Liver (tissue), 9 donors: Measurements from ENCODE around the gene EFCAB11. TPM values are rescaled to one million over a fixed set of nuclear protein-coding genes. Genes with fewer than 3 reads are reported as not detected.

ENCODE experiments used
- DNase-seq: peaks from one replicate; pipeline ENCODE4 v3.0.0-alpha.2; 2017; ENCODE audit warnings: low spot score
- H3K27ac ChIP-seq, 2 donors: one replicate each; pipeline ENCODE4 v1.7.0; 2013; ENCODE audit warnings: inconsistent platforms in 2 of 2, low read length in 2 of 2, control low read depth in 1 of 2, low read depth in 1 of 2, mild to moderate bottlenecking in 1 of 2
- H3K27me3 ChIP-seq, 4 donors: one replicate each; pipeline versions ENCODE4 v1.6.1 to v1.7.0; 2013; ENCODE audit warnings: low read length in 3 of 4, inconsistent platforms in 1 of 4, mild to moderate bottlenecking in 1 of 4, moderate library complexity in 1 of 4; ENCODE audit not compliant: control insufficient read depth in 4 of 4, insufficient read depth in 4 of 4
- H3K36me3 ChIP-seq, 4 donors: one replicate each; pipeline versions ENCODE4 v1.6.1 to v1.7.0; 2013; ENCODE audit warnings: low read length in 3 of 4, mild to moderate bottlenecking in 3 of 4, low read depth in 1 of 4, moderate library complexity in 1 of 4; ENCODE audit not compliant: control insufficient read depth in 4 of 4, insufficient read depth in 3 of 4
- H3K4me1 ChIP-seq, 4 donors: one replicate each; pipeline versions ENCODE4 v1.6.1 to v1.7.0; 2013; ENCODE audit warnings: low read length in 3 of 4, mild to moderate bottlenecking in 3 of 4, moderate library complexity in 1 of 4; ENCODE audit not compliant: control insufficient read depth in 4 of 4, insufficient read depth in 4 of 4
- H3K4me3 ChIP-seq, 3 donors: one replicate each; pipeline versions ENCODE4 v1.6.1 to v1.7.0; 2013; ENCODE audit warnings: low read length in 3 of 3, control low read depth in 1 of 3, low read depth in 1 of 3, mild to moderate bottlenecking in 1 of 3
- H3K9ac ChIP-seq, 2 donors: one replicate each; pipeline ENCODE4 v1.7.0; 2013; ENCODE audit warnings: low read length in 2 of 2, mild to moderate bottlenecking in 2 of 2, moderate library complexity in 2 of 2, control low read depth in 1 of 2, low read depth in 1 of 2
- H3K9me3 ChIP-seq, 4 donors: one replicate each; pipeline versions ENCODE4 v1.6.1 to v1.7.0; 2013; ENCODE audit warnings: low read length in 3 of 4; ENCODE audit not compliant: control insufficient read depth in 4 of 4
- EGR1 ChIP-seq, 2 donors: IDR thresholded peaks; 2 replicates each; pipeline ENCODE4 v1.6.1; 2016 to 2018; ENCODE audit warnings: antibody characterized with exemption in 2 of 2, low read depth in 2 of 2
- FOXA1 ChIP-seq: IDR thresholded peaks from 2 replicates; pipeline ENCODE4 v1.6.1; 2016; ENCODE audit warnings: antibody characterized with exemption
- FOXA2 ChIP-seq: IDR thresholded peaks from 2 replicates; pipeline ENCODE4 v1.6.1; 2016; ENCODE audit warnings: antibody characterized with exemption
- GABPA ChIP-seq, 2 donors: IDR thresholded peaks in 1 of 2; conservative IDR thresholded peaks in 1 of 2; 2 replicates each; pipeline ENCODE4 v1.6.1; 2016; ENCODE audit warnings: antibody characterized with exemption in 2 of 2, mild to moderate bottlenecking in 1 of 2, moderate library complexity in 1 of 2
- HNF4A ChIP-seq, 2 donors: conservative IDR thresholded peaks; 2 replicates each; pipeline ENCODE4 v1.6.1; 2016; ENCODE audit warnings: antibody characterized with exemption in 2 of 2, mild to moderate bottlenecking in 2 of 2
- HNF4G ChIP-seq: IDR thresholded peaks from 2 replicates; pipeline ENCODE4 v1.6.1; 2016; ENCODE audit warnings: antibody characterized with exemption
- JUND ChIP-seq, 2 donors: IDR thresholded peaks; 2 replicates each; pipeline ENCODE4 v1.6.1; 2016; ENCODE audit warnings: antibody characterized with exemption in 2 of 2
- NR2F2 ChIP-seq: IDR thresholded peaks from 2 replicates; pipeline ENCODE4 v1.6.1; 2016; ENCODE audit warnings: antibody characterized with exemption
- RAD21 ChIP-seq, 2 donors: IDR thresholded peaks; 2 replicates each; pipeline ENCODE4 v1.6.1; 2016; ENCODE audit warnings: antibody characterized with exemption in 2 of 2, mild to moderate bottlenecking in 2 of 2
- RXRA ChIP-seq, 2 donors: IDR thresholded peaks; 2 replicates each; pipeline ENCODE4 v1.6.1; 2017 to 2018; ENCODE audit warnings: antibody characterized with exemption in 2 of 2, mild to moderate bottlenecking in 1 of 2
- SP1 ChIP-seq: IDR thresholded peaks from 2 replicates; pipeline ENCODE4 v1.6.1; 2018; ENCODE audit warnings: antibody characterized with exemption, mild to moderate bottlenecking
- TAF1 ChIP-seq: conservative IDR thresholded peaks from 2 replicates; pipeline ENCODE4 v1.6.1; 2016; ENCODE audit warnings: antibody characterized with exemption, mild to moderate bottlenecking
- YY1 ChIP-seq: IDR thresholded peaks from 2 replicates; pipeline ENCODE4 v1.6.1; 2016; ENCODE audit warnings: antibody characterized with exemption, mild to moderate bottlenecking
- WGBS: extraction: QIAGEN DNeasy Blood & Tissue Kit; methylation state at CpG from one replicate; pipeline ENCODE4 v1.1.7; 2013; 5-methylcytosine and 5-hydroxymethylcytosine counted together
- polyA plus RNA-seq, 2 donors: library from polyadenylated mRNA; stranded (reverse) in 1 of 2; unstranded in 1 of 2; fragments of 200-250 nt in 1 of 2; fragments of >200 nt in 1 of 2; fragmentation: Nextera tagmentation in 1 of 2; extraction: Ambion mirVana in 1 of 2; gene quantifications; one replicate each; pipeline versions ENCODE4 v1.2.1 to v1.2.3, GENCODE V29; 2013 to 2015
- total RNA-seq, 2 donors: library from RNA; depleted of rRNA; stranded (reverse); fragments of >200 nt; gene quantifications; one replicate each; pipeline ENCODE4 v1.2.3, GENCODE V29; 2014
- TF ChIP-seq, protein P1 (sequence below): IDR thresholded peaks from 2 replicates; pipeline ENCODE4 v1.6.1; 2016; ENCODE audit warnings: antibody characterized with exemption
- TF ChIP-seq, protein P2 (sequence below): IDR thresholded peaks from 2 replicates; pipeline ENCODE4 v1.6.1; 2016; ENCODE audit warnings: antibody characterized with exemption
- TF ChIP-seq, protein P3 (sequence below): fragments of 150-350 bp; IDR thresholded peaks from 2 replicates; pipeline ENCODE4 v1.5.1; 2017; ENCODE audit warnings: improper control_type of control experiment, low read depth, low read length; ENCODE audit not compliant: missing input control
- TF ChIP-seq, protein P4 (sequence below): IDR thresholded peaks from 2 replicates; pipeline ENCODE4 v1.6.1; 2016; ENCODE audit warnings: antibody characterized with exemption, mild to moderate bottlenecking
- TF ChIP-seq, protein P5 (sequence below): IDR thresholded peaks from 2 replicates; pipeline ENCODE4 v1.6.1; 2016; ENCODE audit warnings: antibody characterized with exemption
- donor health status: healthy.
- donor health status: healthy.
- donor health status: healthy.
- donor health status: healthy.
- donor health status: healthy.

The EFCAB11 gene
- total and polyA plus RNA-seq, 4 donors, result 2.1 to 4.7 (median 3.4) TPM

DNA sequence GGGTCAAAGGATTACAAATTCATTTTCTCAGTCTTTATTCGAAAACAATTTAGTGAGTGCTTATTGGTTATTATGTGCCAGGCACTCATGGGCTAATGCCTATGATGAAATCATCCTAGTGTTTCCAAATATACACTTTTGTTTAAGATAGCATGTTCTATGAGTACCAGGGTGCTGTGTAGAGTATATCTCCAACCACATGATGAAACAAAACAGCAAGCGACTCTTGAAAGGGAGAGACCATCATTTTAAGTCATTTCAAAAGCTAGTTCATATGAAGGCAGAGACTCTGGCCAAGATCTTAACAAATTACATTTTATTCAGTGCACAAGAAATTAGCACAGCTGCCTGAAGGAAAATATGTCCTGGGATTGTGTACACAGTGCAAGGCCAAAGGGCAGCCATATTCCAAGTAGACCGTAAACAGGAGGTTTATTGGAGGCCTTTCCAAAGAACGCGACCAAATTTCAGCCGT lies 204.2 kb downstream of the EFCAB11 start:
- H3K9ac ChIP-seq, result no peak overlapping the region
- no peaks in the 10 kb centered on the region for H3K9me3 ChIP-seq
- H3K27me3 ChIP-seq, result no peaks in the 10 kb centered on the region
- no peak for TF ChIP-seq GABPA (IDR thresholded peaks at IDR 0.05 in 1 of 2, conservative IDR thresholded peaks at IDR 0.05 in 1 of 2)
- no peak for TF ChIP-seq FOXA2
- peak; percentile 58 for TF ChIP-seq NR2F2
- no peak for TF ChIP-seq EGR1 (IDR thresholded peaks at IDR 0.05; ENCODE audit: low read depth in 2 of 2)
- TF ChIP-seq, protein P1, sequence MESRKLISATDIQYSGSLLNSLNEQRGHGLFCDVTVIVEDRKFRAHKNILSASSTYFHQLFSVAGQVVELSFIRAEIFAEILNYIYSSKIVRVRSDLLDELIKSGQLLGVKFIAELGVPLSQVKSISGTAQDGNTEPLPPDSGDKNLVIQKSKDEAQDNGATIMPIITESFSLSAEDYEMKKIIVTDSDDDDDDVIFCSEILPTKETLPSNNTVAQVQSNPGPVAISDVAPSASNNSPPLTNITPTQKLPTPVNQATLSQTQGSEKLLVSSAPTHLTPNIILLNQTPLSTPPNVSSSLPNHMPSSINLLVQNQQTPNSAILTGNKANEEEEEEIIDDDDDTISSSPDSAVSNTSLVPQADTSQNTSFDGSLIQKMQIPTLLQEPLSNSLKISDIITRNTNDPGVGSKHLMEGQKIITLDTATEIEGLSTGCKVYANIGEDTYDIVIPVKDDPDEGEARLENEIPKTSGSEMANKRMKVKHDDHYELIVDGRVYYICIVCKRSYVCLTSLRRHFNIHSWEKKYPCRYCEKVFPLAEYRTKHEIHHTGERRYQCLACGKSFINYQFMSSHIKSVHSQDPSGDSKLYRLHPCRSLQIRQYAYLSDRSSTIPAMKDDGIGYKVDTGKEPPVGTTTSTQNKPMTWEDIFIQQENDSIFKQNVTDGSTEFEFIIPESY, result no peak
- no peak for TF ChIP-seq RXRA (IDR thresholded peaks at IDR 0.05)
- no peak for TF ChIP-seq HNF4A (conservative IDR thresholded peaks at IDR 0.05)
- TF ChIP-seq, protein P2, sequence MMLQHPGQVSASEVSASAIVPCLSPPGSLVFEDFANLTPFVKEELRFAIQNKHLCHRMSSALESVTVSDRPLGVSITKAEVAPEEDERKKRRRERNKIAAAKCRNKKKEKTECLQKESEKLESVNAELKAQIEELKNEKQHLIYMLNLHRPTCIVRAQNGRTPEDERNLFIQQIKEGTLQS, result no peak
- no peak overlapping the region for H3K4me3 ChIP-seq
- peaks cover 0 to 4% (median 0%) of the 10 kb centered on the region in 4 donors for H3K4me1 ChIP-seq
- DNase-seq, result no peak
- H3K36me3 ChIP-seq, result no peaks in the 10 kb centered on the region
- no peak overlapping the region for H3K27ac ChIP-seq
- 58% methylated on average over 6 of the region's 6 CpGs for WGBS

- DNase-seq, result no peak
- H3K9me3 ChIP-seq, result no peaks in the 10 kb centered on the region
- H3K27ac ChIP-seq, result no peak overlapping the region
- TF ChIP-seq, protein P3, sequence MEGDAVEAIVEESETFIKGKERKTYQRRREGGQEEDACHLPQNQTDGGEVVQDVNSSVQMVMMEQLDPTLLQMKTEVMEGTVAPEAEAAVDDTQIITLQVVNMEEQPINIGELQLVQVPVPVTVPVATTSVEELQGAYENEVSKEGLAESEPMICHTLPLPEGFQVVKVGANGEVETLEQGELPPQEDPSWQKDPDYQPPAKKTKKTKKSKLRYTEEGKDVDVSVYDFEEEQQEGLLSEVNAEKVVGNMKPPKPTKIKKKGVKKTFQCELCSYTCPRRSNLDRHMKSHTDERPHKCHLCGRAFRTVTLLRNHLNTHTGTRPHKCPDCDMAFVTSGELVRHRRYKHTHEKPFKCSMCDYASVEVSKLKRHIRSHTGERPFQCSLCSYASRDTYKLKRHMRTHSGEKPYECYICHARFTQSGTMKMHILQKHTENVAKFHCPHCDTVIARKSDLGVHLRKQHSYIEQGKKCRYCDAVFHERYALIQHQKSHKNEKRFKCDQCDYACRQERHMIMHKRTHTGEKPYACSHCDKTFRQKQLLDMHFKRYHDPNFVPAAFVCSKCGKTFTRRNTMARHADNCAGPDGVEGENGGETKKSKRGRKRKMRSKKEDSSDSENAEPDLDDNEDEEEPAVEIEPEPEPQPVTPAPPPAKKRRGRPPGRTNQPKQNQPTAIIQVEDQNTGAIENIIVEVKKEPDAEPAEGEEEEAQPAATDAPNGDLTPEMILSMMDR, result no peak
- no peak for TF ChIP-seq EGR1 (IDR thresholded peaks at IDR 0.05; ENCODE audit: low read depth in 2 of 2)
- TF ChIP-seq, protein P1, result no peak
- TF ChIP-seq YY1, result no peak
- TF ChIP-seq, protein P2, result no peak
- no peak for TF ChIP-seq FOXA1
- TF ChIP-seq, protein P4, sequence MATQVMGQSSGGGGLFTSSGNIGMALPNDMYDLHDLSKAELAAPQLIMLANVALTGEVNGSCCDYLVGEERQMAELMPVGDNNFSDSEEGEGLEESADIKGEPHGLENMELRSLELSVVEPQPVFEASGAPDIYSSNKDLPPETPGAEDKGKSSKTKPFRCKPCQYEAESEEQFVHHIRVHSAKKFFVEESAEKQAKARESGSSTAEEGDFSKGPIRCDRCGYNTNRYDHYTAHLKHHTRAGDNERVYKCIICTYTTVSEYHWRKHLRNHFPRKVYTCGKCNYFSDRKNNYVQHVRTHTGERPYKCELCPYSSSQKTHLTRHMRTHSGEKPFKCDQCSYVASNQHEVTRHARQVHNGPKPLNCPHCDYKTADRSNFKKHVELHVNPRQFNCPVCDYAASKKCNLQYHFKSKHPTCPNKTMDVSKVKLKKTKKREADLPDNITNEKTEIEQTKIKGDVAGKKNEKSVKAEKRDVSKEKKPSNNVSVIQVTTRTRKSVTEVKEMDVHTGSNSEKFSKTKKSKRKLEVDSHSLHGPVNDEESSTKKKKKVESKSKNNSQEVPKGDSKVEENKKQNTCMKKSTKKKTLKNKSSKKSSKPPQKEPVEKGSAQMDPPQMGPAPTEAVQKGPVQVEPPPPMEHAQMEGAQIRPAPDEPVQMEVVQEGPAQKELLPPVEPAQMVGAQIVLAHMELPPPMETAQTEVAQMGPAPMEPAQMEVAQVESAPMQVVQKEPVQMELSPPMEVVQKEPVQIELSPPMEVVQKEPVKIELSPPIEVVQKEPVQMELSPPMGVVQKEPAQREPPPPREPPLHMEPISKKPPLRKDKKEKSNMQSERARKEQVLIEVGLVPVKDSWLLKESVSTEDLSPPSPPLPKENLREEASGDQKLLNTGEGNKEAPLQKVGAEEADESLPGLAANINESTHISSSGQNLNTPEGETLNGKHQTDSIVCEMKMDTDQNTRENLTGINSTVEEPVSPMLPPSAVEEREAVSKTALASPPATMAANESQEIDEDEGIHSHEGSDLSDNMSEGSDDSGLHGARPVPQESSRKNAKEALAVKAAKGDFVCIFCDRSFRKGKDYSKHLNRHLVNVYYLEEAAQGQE, result no peak
- no peak for TF ChIP-seq TAF1
- TF ChIP-seq HNF4A (conservative IDR thresholded peaks at IDR 0.05), result no peak
- no peak for TF ChIP-seq HNF4G
- TF ChIP-seq SP1, result no peak
- TF ChIP-seq FOXA2, result no peak
- TF ChIP-seq, protein P5, sequence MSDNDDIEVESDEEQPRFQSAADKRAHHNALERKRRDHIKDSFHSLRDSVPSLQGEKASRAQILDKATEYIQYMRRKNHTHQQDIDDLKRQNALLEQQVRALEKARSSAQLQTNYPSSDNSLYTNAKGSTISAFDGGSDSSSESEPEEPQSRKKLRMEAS, result no peak
- no peak for TF ChIP-seq JUND (IDR thresholded peaks at IDR 0.05)
- no peak for TF ChIP-seq RAD21 (IDR thresholded peaks at IDR 0.05)
- H3K36me3 ChIP-seq, result no peaks in the 10 kb centered on the region
- 77% methylated on average over 5 of the region's 5 CpGs for WGBS
- H3K27me3 ChIP-seq, result no peaks in the 10 kb centered on the region
- H3K4me3 ChIP-seq, result no peak overlapping the region
- no peak overlapping the region for H3K9ac ChIP-seq
- peaks cover 0 to 4% (median 0%) of the 10 kb centered on the region in 4 donors for H3K4me1 ChIP-seq
These were observed 206.5 kb downstream of the EFCAB11 start for GRCh38 chr14:89748004-89748403.
